PC-9 (cell line): ENCODE data around the gene ACER2. TPM values are rescaled to one million over a fixed set of nuclear protein-coding genes. Genes with fewer than 3 reads are reported as not detected.

ENCODE experiments used
- Bru-seq: library from RNA; stranded (reverse); fragments of 400-500 nt; gene quantifications from one replicate; lab custom pipeline; 2021; lab: Mats Ljungman, UMichigan
- BruChase-seq, 2 experiments: library from RNA; stranded (reverse); fragments of 400-500 nt; gene quantifications; one replicate each; lab custom pipeline; 2021; lab: Mats Ljungman, UMichigan
- BruUV-seq: library from RNA; stranded (reverse); fragments of 400-500 nt; replicated peaks from 2 replicates; lab custom pipeline; 2021; lab: Mats Ljungman, UMichigan
- CTCF ChIA-PET: fragments of 300-600 bp; sonication (Branson Sonifier 250); formaldehyde crosslinking; loops from one replicate; lab custom pipeline; 2022; ENCODE audit warnings: antibody characterized with exemption; lab: Charles Lee
- POLR2A ChIA-PET: fragments of 300-600 bp; sonication (Branson Sonifier 250); formaldehyde crosslinking; loops from one replicate; lab custom pipeline; 2022; ENCODE audit warnings: antibody characterized with exemption; ENCODE audit not compliant: unreplicated experiment; lab: Charles Lee
- DNase-seq, 2 experiments: peaks; one replicate each; pipeline versions ENCODE4 v3.0.0 to v3.0.0-alpha.2; 2015 to 2022; ENCODE audit warnings: mixed read lengths in 1 of 2
- H2AFZ ChIP-seq: fragments of 200-600 bp; sonication (generic); 2 replicates; pipeline ENCODE4 v1.8.1; 2017; ENCODE audit warnings: antibody characterized with exemption
- H3F3A ChIP-seq: fragments of 200-600 bp; sonication (generic); 2 replicates; pipeline ENCODE4 v1.8.1; 2017; ENCODE audit warnings: antibody characterized with exemption, mild to moderate bottlenecking, low read depth; ENCODE audit not compliant: insufficient read depth
- H3K27ac ChIP-seq: fragments of 200-600 bp; sonication (generic); 2 replicates; pipeline ENCODE4 v1.6.1; 2016; ENCODE audit warnings: mixed run types
- H3K27me3 ChIP-seq: fragments of 200-600 bp; sonication (generic); 2 replicates; pipeline ENCODE4 v1.6.1; 2016; ENCODE audit warnings: low read depth, mixed run types; ENCODE audit not compliant: insufficient read depth
- H3K36me3 ChIP-seq: fragments of 200-600 bp; sonication (generic); 2 replicates; pipeline ENCODE4 v1.6.1; 2016; ENCODE audit warnings: low read depth, mixed run types
- H3K4me1 ChIP-seq: fragments of 200-600 bp; sonication (generic); replicated peaks from 2 replicates; pipeline ENCODE4 v1.6.1; 2016; ENCODE audit warnings: mixed run types; ENCODE audit not compliant: insufficient read depth
- H3K4me2 ChIP-seq: fragments of 200-600 bp; sonication (generic); 2 replicates; pipeline ENCODE4 v1.6.1; 2017; ENCODE audit warnings: mixed run types
- H3K4me3 ChIP-seq: fragments of 200-600 bp; sonication (generic); 2 replicates; pipeline ENCODE4 v1.6.1; 2016; ENCODE audit warnings: mixed run types
- H3K79me2 ChIP-seq: fragments of 200-600 bp; sonication (generic); 2 replicates; pipeline ENCODE4 v1.6.1; 2017; ENCODE audit warnings: low read depth, mixed run types
- H3K9me2 ChIP-seq: fragments of 200-600 bp; sonication (generic); 2 replicates; pipeline ENCODE4 v1.8.1; 2017; ENCODE audit warnings: mild to moderate bottlenecking; ENCODE audit not compliant: insufficient read depth
- H3K9me3 ChIP-seq: fragments of 200-600 bp; sonication (generic); 2 replicates; pipeline ENCODE4 v1.8.1; 2016; ENCODE audit warnings: low read depth; ENCODE audit not compliant: insufficient read depth
- H4K20me1 ChIP-seq: fragments of 200-600 bp; sonication (generic); 2 replicates; pipeline ENCODE4 v1.8.1; 2017; ENCODE audit not compliant: insufficient read depth
- CTCF ChIP-seq: fragments of 200-600 bp; sonication (generic); conservative IDR thresholded peaks from 2 replicates; pipeline ENCODE4 v1.6.1; 2017; ENCODE audit warnings: mixed run types, antibody characterized with exemption, mild to moderate bottlenecking, moderate library complexity
- EZH2 ChIP-seq: fragments of 200-600 bp; sonication (generic); IDR thresholded peaks from 2 replicates; pipeline ENCODE4 v1.8.0; 2017; ENCODE audit warnings: antibody characterized with exemption, low read depth
- intact Hi-C: fragments of 100-400 bp; cut with micrococcal nuclease; formaldehyde crosslinking; loops from one replicate; pipeline ENCODE4 v1.10.0; 2022; ENCODE audit not compliant: unreplicated experiment
- long read RNA-seq: library from polyadenylated mRNA; stranded (forward); transcript quantifications from one replicate; pipeline ENCODE4 v2.0.0, GENCODE V29; 2022
- total RNA-seq: library from RNA; stranded (reverse); gene quantifications from 2 replicates; pipeline ENCODE4 v1.2.3, GENCODE V29; 2021

The ACER2 gene
- total RNA-seq (3.8 and 4.3 TPM in 2 replicates), Bru-seq, nascent RNA (percentile 51 among the genes with signal in this experiment), BruChase-seq, experiment 1, labeled RNA remaining after a 2-hour chase (percentile 56 among the genes with signal in this experiment), BruChase-seq, experiment 2, labeled RNA remaining after a 6-hour chase (percentile 55 among the genes with signal in this experiment)
- long read RNA-seq, partial matches to known transcripts = 0 of 1 reads
- long read RNA-seq, other reads (novel, unspliced or antisense) = 1 of 1 reads

DNA sequence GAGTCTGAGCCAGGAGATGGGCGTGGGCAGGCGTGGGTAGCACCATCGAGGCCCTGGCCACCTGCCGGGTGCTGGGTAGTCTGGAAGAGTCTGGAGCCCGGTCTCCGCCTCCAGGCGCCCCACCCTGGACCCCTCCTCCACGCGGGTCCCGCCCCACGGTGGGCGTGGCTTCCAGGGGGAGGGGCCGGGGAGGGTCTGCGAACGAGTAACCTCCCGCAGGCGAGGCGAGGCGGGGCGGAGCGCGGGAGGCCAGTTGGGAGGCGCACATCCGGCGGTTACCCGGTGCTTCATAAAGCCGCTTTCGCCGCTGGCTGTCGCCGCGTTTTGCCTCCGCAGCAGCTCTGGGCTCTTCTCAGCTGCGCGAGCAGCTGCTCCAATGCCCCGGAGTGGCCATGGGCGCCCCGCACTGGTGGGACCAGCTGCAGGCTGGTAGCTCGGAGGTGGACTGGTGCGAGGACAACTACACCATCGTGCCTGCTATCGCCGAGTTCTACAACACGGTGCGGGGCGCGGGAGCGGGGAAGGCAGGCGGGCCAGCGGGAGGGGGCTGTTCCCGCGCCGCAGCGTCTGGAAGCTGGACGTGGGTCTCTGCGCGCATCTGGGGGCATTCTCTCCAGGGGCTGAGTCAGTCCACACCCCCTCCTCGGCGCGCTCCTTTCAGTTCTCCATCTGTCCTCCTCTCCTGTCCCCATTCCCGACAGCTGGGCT is at the start of gene ACER2:
Gene ACER2, plus strand, starts transcription at position 317 of the 708 bp plus-strand sequence. Its CDS starts 76 bp downstream, at position 393.
- intact Hi-C loops = loop anchor here (1.0 to 5.0 kb wide), 2 partner anchors 29 to 227 kb away; partner anchors contain the start of gene RPS6
- ChIA-PET CTCF (no interaction called here), POLR2A (interaction anchor here (0.6 kb wide), 1 partner anchor 346 kb away, joined by 7 read pairs; no protein-coding TSS in a partner anchor)
- H3K9me3 ChIP-seq = no peaks in the 10 kb centered on the region
- peaks cover 28% of the 10 kb centered on the region for H3F3A ChIP-seq
- no TSS peak for BruUV-seq
- H3K27me3 ChIP-seq = no peaks in the 10 kb centered on the region
- peak within 1 kb of the TSS; percentile 82 for H2AFZ ChIP-seq
- H3K4me3 ChIP-seq = peak within 1 kb of the TSS; percentile 83
- peaks cover 50% of the 10 kb centered on the region for H3K4me1 ChIP-seq
- peaks cover 28% of the 10 kb centered on the region for H3K79me2 ChIP-seq
- no peak for TF ChIP-seq EZH2
- TF ChIP-seq CTCF = no peak
- H3K9me2 ChIP-seq = no peaks in the 10 kb centered on the region
- H4K20me1 ChIP-seq = no peaks in the 10 kb centered on the region
- peak; percentile 78 to 93 for DNase-seq
- no peaks in the 10 kb centered on the region for H3K36me3 ChIP-seq
- H3K27ac ChIP-seq = peak within 1 kb of the TSS; percentile 37; the same call in 1 of the 2 replicates
- H3K4me2 ChIP-seq = peak within 1 kb of the TSS; percentile 94

DNA sequence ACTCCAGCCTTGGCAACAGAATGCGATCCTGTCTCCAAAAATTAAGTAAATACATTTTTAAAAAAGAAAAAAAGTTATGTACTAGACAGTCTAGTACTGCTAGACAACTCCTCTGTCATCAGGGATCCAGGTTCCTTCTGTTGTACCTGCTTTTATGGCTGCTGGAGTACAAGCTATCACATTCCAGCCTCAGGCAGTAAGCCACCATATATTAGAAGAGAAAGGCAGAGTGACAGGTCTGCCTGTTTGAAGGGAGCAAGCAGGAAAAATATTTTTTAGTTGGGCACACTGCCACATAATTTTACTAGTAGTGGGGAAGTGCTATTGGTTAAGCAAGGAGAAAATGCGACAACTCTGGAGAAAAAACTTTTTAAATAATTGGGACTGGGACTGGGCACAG is 39.7 kb upstream of the ACER2 start:
- no peaks in the 10 kb centered on the region for H3K27me3 ChIP-seq
- no peak overlapping the region for H3K4me2 ChIP-seq
- no peaks in the 10 kb centered on the region for H3K9me2 ChIP-seq
- peaks cover 9% of the 10 kb centered on the region; the same call in 1 of the 2 replicates for H3K36me3 ChIP-seq
- no peak overlapping the region for H3K27ac ChIP-seq
- H3K79me2 ChIP-seq = no peaks in the 10 kb centered on the region
- intact Hi-C loops = no loop called here
- DNase-seq = no peak
- no peak overlapping the region for H3K4me3 ChIP-seq
- no TSS peak for BruUV-seq
- no peaks in the 10 kb centered on the region for H3K4me1 ChIP-seq
- TF ChIP-seq CTCF (no peak), EZH2 (no peak)
- POLR2A ChIA-PET = no interaction called here
- H2AFZ ChIP-seq = no peak overlapping the region
- H3F3A ChIP-seq = peaks cover 34% of the 10 kb centered on the region
- no peaks in the 10 kb centered on the region for H4K20me1 ChIP-seq
- CTCF ChIA-PET = no interaction called here
- no peaks in the 10 kb centered on the region for H3K9me3 ChIP-seq

GRCh38 chr9:19371942-19372341 is 36.9 kb upstream of the ACER2 start:
- H3K4me2 ChIP-seq = no peak overlapping the region
- TF ChIP-seq EZH2 (no peak), CTCF (no peak)

More at GRCh38 chr9:19371942-19372341, 36.9 kb upstream of the ACER2 start:
- Histone ChIP-seq H3K4me3 (no peak overlapping the region), H3K27me3 (no peaks in the 10 kb centered on the region), H3K36me3 (peaks cover 32% of the 10 kb centered on the region), H3K79me2 (peaks cover 5% of the 10 kb centered on the region), H3F3A (peaks cover 63% of the 10 kb centered on the region), H4K20me1 (peaks cover 17% of the 10 kb centered on the region), H3K4me1 (peaks cover under 1% of the 10 kb centered on the region; the same call in 1 of the 2 replicates), H3K9me3 (no peaks in the 10 kb centered on the region), H3K9me2 (no peaks in the 10 kb centered on the region), H3K27ac (peak overlapping the region; percentile 43), H2AFZ (no peak overlapping the region)
- no TSS peak for BruUV-seq
- no peak for DNase-seq
- POLR2A ChIA-PET = no interaction called here
- intact Hi-C loops = no loop called here
- CTCF ChIA-PET = no interaction called here
